Left renal cortex interstitium (tissue), 4 donors: ENCODE measurements around the gene U2AF1L4. TPM values are rescaled to one million over a fixed set of nuclear protein-coding genes. Genes with fewer than 3 reads are reported as not detected.
"Not testable (repeated sequence)": the region's sequence is repeated elsewhere in the genome, so short reads cannot be mapped to it uniquely, and the experiment has no call there.

ENCODE experiments used
- DNase-seq, 4 donors: peaks; one replicate each; pipeline ENCODE4 v3.0.0-alpha.2; 2013; ENCODE audit warnings: low read depth in 4 of 4, low spot score in 2 of 4, missing footprints in 1 of 4
- polyA plus RNA-seq, 4 donors: library from polyadenylated mRNA; unstranded; fragments of 120-200 nt; gene quantifications; one replicate each; pipeline ENCODE4 v1.2.1, GENCODE V29; 2013; ENCODE audit not compliant: insufficient read length in 4 of 4

Gene U2AF1L4
- polyA plus RNA-seq, 4 donors, result 15.7 to 21.8 (median 19.7) TPM

DNA sequence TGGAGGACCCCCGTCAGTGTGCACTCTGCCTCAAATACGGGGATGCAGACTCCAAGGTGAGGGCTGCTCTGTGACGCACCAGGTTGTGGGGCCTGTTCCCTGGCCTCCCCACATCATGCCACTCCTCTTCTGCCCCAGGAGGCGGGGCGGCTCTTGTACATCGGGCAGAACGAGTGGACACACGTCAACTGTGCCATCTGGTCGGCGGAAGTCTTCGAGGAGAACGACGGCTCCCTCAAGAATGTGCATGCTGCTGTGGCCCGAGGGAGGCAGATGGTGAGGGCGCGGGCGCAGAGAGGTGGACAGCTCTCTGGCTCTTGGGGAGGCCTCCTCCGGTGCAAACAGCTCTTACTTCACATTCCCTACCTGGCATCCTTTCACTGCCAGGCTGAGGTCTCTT is 16.2 kb downstream of the U2AF1L4 start:
- DNase-seq, result no peak

DNA sequence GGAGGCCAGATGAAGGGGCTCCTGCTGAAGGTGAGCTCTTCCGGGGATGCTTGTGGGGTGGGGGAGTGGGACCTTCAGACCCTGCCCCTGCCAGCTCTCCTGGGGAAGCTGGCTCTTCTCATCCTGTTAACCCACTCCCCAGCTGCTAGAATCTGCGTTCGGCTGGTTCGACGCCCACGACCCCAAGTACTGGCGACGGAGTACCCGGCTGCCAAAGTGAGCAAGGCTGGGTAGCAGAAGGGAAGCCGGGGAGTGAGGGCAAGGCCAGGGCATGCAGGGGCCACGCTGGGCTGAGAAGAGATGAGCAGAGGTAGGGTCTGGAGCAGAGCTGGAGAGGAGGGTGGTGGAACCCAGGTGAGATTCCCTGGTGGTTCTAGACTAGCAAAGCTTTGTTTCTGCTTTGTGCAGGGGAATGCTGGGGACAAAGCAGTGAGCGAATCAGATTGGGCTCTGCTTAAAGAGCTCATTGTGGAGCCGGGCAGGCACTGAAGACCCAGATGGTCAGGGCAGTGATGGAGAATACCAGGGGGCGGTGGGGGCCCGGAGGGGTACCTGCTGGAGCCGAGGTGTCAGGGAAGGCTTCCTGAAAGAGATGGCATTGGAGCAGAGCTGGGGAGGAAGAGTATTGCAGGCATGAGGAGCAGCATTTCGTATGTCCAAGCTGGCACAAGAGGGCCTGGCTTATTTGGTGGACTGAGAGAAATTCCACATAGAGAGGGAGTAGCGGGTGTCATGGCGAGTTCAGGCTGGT is 17.1 kb downstream of the U2AF1L4 start:
- DNase-seq, result no peak

DNA sequence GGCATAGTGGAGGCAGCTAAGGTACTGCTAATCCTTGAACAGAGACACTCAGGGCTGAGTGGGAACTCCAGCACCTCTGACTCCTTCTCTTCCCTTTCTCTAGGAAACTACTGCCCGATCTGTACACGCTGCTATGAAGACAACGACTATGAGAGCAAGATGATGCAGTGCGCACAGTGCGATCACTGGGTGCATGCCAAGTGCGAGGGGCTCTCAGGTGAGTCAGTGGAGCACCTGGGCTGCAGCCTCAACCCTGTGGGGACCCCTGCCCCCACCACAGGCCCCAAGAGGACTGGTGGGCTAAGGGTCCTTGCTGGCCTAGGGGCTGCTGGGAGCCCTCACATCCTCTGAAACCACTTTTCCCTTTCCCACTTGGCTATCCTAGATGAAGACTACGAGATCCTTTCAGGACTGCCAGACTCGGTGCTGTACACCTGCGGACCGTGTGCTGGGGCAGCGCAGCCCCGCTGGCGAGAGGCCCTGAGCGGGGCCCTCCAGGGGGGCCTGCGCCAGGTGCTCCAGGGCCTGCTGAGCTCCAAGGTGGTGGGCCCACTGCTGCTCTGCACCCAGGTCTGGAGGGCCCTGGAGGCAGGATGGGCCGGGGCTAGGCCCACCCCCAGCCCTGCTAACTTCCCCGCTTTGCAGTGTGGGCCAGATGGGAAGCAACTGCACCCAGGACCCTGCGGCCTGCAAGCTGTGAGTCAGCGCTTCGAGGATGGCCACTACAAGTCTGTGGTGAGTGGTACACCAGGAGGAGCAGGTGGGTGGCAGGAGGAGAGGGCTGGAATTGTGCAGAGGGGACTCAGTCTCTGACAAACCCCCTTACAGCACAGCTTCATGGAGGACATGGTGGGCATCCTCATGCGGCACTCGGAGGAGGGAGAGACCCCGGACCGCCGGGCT is 17.9 kb downstream of the U2AF1L4 start:
- DNase-seq, result no peak

DNA sequence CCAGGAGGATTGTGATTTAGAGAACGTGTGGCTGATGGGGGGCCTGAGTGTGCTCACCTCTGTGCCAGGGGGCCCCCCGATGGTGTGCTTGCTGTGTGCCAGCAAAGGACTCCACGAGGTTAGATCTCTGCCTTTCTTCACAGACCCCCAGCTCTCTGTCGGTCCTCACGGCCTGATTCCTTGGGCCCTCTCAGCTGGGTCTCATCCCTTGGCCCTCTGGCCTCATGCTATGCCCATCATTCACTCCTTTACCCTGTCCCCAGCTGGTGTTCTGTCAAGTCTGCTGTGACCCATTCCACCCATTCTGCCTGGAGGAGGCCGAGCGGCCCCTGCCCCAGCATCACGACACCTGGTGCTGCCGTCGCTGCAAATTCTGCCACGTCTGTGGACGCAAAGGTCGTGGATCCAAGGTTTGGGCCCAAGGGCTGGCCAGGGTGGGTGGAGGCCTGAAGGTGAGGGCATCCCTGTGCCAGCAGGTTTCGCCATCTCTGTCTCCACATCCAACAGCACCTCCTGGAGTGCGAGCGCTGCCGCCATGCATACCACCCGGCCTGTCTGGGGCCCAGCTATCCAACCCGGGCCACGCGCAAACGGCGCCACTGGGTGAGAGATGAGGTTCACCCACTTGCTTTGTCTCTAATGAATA is 19.9 kb downstream of the U2AF1L4 start:
- DNase-seq, result no peak

DNA sequence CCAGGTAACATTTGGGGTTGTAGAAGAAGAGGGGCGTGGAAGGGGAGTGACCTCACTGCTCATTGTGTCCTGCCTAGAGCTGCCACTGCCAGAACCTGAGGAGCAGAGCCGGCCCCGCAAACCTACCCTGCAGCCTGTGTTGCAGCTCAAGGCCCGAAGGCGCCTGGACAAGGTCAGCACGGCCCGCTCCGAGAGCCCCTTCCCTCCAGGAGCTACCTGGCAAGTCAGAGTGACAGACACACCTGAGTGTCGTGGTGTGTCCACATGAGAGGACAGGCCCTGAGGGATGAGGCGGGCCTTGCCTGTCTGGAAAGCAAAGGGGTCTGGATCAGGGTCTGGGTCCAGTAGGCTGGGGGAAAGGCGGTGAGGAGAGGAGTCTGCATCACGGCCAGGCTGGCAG is 20.7 kb downstream of the U2AF1L4 start:
- no peak for DNase-seq

DNA sequence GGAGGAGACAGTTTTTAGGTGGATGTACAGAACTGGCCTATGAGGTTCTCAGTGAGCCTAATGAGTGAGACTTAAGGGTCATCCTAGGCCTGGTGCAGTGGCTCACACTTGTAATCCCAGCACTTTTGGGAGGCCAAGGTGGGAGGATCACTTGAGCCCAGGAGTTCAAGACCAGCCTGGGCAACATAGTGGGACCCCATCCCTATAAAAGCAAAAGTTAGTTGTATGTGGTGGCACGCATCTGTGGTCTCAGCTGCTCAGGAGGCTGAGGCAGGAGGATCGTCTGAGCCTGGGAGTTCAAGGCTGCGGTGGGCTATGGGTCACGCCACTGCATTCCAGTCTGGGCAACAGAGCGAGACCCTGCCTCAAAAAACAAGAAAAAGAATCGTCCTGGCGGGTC is 21.1 kb downstream of the U2AF1L4 start:
- DNase-seq, result not testable (repeated sequence)

DNA sequence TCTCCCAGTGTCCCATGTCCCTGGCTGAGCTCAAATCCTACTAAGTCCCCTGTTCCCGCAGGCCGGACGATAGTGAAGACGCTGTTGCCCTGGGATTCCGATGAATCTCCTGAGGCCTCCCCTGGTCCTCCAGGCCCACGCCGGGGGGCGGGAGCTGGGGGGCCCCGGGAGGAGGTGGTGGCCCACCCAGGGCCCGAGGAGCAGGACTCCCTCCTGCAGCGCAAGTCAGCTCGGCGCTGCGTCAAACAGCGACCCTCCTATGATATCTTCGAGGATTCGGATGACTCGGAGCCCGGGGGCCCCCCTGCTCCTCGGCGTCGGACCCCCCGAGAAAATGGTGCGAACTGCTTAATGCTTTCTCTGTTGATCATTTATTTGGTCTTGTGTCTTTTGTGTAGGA is 21.5 kb downstream of the U2AF1L4 start:
- no peak for DNase-seq

DNA sequence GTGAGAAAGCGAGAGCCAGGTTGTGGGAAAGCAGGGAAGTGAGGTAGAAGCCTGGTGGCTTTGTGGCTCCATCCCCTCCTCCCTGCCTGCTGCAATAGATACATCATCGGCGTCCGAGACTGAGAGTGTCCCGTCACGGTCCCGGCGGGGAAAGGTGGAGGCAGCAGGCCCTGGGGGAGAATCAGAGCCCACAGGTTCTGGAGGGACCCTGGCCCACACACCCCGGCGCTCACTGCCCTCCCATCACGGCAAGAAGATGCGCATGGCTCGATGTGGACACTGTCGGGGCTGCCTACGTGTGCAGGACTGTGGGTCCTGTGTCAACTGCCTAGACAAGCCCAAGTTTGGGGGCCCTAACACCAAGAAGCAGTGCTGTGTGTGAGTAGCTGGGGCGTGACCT is 22.3 kb downstream of the U2AF1L4 start:
- no peak for DNase-seq

DNA sequence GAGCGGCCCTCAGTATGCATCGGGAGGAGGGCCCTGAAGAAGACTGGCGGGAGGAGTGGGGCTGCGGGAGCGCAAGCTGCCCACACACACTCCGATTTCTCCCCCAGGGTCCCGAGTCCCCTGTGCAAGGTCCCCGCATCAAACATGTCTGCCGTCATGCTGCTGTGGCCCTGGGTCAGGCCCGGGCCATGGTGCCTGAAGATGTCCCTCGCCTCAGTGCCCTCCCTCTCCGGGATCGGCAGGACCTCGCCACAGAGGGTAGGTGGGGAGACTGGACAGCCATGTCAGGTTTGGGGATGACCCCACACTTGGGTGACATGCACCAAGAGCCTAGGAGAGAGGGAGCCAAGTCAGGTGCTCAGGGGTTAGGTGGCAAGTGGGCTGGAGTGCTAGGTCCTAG is 22.8 kb downstream of the U2AF1L4 start:
- no peak for DNase-seq

DNA sequence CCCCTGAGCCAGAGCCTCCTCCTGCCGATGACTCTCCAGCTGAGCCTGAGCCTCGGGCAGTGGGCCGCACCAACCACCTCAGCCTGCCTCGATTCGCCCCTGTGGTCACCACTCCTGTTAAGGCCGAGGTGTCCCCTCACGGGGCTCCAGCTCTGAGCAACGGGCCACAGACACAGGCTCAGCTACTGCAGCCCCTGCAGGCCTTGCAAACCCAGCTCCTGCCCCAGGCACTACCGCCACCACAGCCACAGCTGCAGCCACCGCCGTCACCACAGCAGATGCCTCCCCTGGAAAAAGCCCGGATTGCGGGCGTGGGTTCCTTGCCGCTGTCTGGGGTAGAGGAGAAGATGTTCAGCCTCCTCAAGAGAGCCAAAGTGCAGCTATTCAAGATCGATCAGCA is 23.8 kb downstream of the U2AF1L4 start:
- DNase-seq, result no peak

DNA sequence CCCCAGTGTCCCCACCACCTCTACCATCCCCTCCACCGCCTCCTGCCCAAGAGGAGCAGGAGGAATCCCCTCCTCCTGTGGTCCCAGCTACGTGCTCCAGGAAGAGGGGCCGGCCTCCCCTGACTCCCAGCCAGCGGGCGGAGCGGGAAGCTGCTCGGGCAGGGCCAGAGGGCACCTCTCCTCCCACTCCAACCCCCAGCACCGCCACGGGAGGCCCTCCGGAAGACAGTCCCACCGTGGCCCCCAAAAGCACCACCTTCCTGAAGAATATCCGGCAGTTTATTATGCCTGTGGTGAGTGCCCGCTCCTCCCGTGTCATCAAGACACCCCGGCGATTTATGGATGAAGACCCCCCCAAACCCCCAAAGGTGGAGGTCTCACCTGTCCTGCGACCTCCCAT is 24.6 kb downstream of the U2AF1L4 start:
- no peak for DNase-seq

DNA sequence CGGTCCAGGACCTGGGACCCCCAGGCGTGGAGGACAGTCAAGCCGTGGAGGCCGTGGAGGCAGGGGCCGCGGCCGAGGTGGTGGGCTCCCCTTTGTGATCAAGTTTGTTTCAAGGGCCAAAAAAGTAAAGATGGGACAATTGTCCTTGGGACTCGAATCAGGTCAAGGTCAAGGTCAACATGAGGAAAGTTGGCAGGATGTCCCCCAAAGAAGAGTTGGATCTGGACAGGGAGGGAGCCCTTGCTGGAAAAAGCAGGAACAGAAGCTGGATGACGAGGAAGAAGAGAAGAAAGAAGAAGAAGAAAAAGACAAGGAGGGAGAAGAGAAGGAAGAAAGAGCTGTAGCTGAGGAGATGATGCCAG is 25.1 kb downstream of the U2AF1L4 start:
- no peak for DNase-seq

DNA sequence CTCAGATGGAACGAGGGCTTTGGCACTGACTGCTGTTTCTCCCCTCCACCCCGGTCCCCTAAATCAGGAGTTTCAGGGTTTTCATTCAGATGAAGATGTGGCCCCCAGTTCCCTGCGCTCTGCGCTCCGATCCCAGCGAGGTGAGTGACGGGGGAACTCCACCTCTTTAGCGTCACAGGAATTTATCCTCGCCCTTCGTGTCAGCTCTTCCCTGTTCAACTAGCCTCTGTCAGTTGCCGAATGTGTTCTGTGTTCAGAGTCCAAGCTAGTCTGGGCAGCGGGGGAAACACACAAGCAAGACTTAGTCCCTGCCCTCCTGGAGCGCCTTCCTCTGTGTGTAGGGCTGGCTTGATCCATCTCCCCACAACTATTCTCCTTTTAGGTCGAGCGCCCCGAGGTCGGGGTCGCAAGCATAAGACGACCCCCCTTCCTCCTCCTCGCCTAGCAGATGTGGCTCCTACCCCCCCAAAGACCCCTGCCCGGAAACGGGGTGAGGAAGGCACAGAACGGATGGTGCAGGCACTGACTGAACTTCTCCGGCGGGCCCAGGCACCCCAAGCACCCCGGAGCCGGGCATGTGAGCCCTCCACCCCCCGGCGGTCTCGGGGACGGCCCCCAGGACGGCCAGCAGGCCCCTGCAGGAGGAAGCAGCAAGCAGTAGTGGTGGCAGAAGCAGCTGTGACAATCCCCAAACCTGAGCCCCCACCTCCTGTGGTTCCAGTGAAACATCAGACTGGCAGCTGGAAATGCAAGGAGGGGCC is 25.6 kb downstream of the U2AF1L4 start:
- no peak for DNase-seq

DNA sequence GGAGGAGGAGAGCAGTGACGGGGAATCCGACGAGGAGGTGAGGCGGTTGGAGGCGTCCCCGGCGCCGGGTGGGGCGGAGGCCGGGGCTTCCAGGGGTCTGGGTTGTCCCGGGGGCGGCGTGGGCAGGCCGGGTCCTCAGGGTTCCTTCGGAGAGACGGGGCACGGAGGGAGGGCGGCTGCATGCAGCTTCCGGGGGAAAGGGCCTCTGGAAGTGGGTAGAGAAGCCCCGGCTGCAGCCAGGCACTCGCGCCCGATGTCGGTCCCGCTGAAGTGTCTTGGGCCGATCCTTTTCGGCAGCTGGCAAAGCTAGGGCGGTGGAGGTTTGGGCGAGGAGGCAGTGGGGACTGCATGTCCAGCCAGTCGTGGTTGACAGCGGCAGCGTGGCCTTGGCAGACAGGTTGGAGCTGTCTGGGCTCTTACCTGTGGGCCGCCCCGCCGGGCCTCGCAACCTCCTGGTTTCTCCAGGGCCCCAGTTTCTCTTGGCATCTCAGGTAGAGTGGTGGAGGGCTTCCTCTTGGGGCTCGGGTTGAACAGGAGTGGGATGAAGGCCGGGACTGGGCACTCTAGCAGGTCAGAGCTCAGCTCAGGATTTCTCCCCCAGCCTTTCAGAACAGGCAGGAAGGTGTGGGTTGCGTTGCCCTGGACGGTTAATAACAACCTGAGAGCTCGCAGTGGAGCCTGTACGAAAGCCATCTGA is 26.7 kb downstream of the U2AF1L4 start:
- DNase-seq, result no peak

DNA sequence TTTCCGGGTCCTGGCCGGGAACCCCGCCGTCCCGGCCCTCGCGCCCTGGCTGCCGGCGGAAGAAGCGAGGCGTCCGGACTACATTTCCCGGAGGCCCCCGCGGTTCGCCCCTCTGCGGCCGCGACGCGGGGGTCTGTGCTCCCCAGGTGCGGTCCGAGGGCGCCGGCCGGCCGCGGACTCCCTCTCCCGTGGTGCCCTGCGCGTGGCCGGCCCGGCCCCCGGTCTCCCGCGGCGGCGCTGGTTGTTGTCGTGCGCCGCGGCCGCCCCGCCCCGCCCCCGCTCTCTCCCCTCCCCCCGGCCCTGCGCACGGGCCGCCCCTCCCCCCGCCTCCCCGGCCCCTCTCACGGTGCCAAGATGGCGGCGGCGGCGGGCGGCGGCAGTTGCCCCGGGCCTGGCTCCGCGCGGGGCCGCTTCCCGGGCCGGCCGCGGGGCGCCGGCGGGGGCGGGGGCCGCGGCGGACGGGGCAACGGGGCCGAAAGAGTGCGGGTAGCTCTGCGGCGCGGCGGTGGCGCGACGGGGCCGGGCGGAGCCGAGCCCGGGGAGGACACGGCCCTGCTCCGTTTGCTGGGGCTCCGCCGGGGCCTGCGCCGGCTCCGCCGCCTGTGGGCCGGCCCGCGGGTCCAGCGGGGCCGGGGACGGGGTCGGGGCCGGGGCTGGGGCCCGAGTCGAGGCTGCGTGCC is 27.4 kb downstream of the U2AF1L4 start, which contains the start of gene KMT2B:
Gene KMT2B, plus strand, starts transcription at position 339 of the 680 bp plus-strand sequence. Its CDS starts 16 bp downstream, at position 355.
- peak in 2 of 4 donors; percentile 79 to 91 for DNase-seq

DNA sequence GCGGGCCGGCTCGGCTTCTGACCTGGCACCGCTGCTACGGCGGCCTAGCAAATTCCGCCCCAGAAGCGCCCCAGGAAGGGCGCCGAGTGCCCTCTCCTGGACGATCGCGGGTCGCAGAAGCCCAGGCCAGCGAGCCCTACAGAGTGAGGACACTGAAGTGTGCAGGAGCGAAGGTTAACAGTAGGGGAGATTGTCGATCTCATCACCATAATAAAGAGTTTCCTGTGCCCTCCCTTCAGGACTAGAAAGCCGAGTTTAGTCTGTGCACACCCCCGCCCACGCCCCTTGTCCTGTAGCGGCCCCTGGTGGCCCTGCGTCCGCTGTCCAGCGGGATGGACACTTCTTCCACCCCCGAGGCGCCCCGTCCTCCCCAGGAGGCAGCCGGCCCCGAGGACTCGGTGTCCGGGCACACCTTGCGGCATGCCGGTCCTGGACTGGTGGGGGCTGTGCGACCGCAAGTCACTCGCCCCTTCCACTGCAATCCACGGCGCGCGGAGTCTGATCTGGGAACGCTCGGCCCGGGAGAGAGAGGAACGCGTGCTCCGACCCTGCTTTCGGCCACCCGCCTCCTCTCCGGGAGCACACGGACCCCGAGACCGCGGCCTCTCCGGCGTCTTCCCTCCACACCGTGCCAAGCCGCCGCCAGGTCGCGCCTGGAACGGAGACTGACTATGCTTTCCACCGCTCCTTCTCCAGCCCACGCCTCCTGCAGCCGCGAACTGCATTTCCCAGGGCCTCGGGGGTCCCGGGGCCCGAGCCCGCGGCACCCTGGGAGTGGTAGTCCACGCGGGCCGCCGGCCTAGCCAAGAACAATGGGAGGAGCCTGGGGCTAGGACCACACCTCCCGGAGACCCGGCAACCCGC is 28.2 kb downstream of the U2AF1L4 start:
- peak; percentile 55 to 93 (median 74) for DNase-seq

DNA sequence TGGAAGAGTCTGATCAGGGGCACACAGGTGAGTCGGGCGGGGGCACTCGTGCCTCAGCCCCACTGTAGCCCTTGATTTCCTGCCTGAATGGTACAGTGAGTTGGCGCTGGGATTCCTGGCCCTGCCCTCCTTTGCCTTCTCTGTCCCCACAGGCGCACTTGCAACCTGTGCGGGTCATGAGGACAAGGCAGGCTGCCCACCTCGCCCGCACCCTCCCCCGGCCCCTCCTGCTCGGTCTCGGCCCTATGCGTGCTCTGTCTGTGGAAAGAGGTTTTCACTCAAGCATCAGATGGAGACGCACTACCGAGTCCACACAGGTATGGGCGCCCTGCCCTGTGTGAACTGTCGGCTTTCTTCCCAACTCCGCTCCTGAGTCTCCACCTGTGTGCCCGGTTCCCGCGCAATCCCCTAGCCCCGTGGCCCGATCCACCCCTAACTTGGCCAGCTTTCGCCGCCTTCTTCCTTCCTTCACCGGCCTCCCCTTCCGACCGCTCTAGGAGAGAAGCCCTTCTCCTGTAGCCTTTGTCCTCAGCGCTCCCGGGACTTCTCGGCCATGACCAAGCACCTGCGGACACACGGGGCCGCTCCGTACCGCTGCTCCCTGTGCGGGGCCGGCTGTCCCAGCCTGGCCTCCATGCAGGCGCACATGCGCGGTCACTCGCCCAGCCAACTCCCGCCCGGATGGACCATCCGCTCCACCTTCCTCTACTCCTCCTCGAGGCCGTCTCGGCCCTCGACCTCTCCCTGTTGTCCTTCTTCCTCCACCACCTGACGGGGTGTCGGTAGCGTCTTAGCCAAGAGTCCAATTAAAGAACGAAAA is 29.0 kb downstream of the U2AF1L4 start:
- no peak for DNase-seq
